ENCODE measurements around the gene ORMDL2.

- TF ChIP-seq ZFX (IDR thresholded peaks at IDR 0.05; ENCODE audit: borderline replicate concordance) (no peak), CTCF (IDR thresholded peaks at IDR 0.05) (no peak)
Observed at GRCh38 chr12:55824726-55825125, 6.9 kb downstream of the ORMDL2 start.
